ENCODE data around the gene GPHN. TPM values are rescaled to one million over a fixed set of nuclear protein-coding genes. Genes with fewer than 3 reads are reported as not detected.

Gene GPHN
- total RNA-seq: 33.9 and 34.6 TPM in 2 replicates

DNA sequence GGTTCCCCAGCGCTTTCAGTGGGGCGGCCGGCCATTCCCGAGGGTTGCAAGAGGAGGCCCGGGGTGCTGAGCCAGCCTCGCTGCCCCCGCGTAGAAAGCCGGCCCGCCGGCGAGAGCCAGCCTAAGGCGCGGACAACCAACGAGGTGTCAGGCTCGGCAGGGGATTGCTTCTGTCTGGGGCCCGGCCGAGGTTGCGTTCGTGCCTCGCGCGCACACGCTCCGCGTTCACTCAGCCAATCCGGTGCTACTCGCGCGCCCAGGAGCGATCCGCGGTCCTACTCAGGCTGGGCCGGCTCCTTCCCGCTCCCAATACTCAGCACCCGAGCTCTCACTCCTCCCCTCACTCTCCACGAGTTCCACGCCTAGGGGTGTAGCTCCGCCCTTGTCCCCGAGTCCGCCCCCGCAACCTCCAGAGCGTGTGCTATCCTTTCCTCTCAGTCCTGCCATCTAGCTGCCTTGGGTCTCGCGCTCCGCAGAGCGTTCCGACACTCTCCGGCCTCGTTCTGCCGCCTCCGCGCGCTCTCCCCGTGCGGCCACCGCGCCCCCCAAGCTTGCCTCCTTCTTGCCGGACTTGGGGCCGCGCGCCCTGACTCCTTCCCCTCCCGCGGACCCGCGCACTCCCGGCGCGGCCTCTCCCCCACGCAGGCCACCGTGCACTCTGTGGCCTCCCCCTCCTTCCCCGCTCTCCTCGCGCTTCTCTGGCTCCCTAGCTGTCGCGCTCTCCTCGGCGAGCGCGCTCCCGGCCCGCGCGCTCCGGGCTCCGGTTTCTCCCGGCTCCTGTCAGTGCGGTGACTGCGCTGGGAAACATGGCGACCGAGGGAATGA, at the start of gene GPHN:
TSS of gene GPHN (plus strand) at position 426 of the 825 bp plus-strand sequence.
- peak within 1 kb of the TSS; percentile 91 for H3K4me3 Mint-ChIP-seq (ENCODE audit: low read depth)
- intact Hi-C loops (cut with micrococcal nuclease): loop anchor here (1.0 to 5.0 kb wide), 3 partner anchors 94 to 851 kb away; partner anchors contain the start of genes ATP6V1D and PALS1
- peaks cover 33% of the 10 kb centered on the region for H3K4me1 Mint-ChIP-seq (ENCODE audit: low read depth)
- peak within 1 kb of the TSS; percentile 91 for H3K27ac Mint-ChIP-seq
- no peaks in the 10 kb centered on the region for H3K9me3 Mint-ChIP-seq
- peak; percentile 90 for DNase-seq (ENCODE audit: low spot score)
- no peaks in the 10 kb centered on the region for H3K36me3 Mint-ChIP-seq (ENCODE audit: low read depth)
- H3K27me3 Mint-ChIP-seq (ENCODE audit: low read depth): peaks cover 31% of the 10 kb centered on the region

DNA sequence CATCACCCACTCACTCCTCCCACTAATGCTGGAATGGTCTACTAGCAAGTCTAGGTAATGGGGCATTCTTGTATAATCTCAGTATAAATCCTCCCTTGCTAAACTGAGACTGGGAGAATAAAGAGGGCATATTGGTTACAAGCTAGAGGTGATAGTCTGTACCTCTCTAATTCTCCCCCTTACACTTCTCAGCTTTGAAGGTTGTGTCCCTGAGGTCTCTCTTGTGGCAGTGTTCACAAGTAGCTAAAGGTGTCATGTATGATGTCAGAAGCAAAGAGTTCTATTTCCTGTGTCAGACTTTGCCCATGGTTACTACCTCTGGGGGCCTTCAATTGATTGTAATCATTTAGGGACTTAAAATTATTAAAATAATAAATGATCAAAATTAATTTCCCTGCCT, 48.3 kb upstream of the GPHN start:
- Mint-ChIP-seq H3K27ac (no peak overlapping the region), H3K4me3 (ENCODE audit: low read depth) (no peak overlapping the region), H3K27me3 (ENCODE audit: low read depth) (no peaks in the 10 kb centered on the region), H3K36me3 (ENCODE audit: low read depth) (no peaks in the 10 kb centered on the region), H3K4me1 (ENCODE audit: low read depth) (no peaks in the 10 kb centered on the region), H3K9me3 (no peaks in the 10 kb centered on the region)
- intact Hi-C loops (cut with micrococcal nuclease): no loop called here
- DNase-seq (ENCODE audit: low spot score): no peak

GRCh38 chr14:66464261-66464660, 43.7 kb upstream of the GPHN start:
- H3K27me3 Mint-ChIP-seq (ENCODE audit: low read depth): no peaks in the 10 kb centered on the region
- no peaks in the 10 kb centered on the region for H3K36me3 Mint-ChIP-seq (ENCODE audit: low read depth)
- no peak overlapping the region for H3K4me3 Mint-ChIP-seq (ENCODE audit: low read depth)
- intact Hi-C loops (cut with micrococcal nuclease): no loop called here
- no peak overlapping the region for H3K27ac Mint-ChIP-seq
- no peaks in the 10 kb centered on the region for H3K9me3 Mint-ChIP-seq
- no peak for DNase-seq (ENCODE audit: low spot score)
- H3K4me1 Mint-ChIP-seq (ENCODE audit: low read depth): no peaks in the 10 kb centered on the region

DNA sequence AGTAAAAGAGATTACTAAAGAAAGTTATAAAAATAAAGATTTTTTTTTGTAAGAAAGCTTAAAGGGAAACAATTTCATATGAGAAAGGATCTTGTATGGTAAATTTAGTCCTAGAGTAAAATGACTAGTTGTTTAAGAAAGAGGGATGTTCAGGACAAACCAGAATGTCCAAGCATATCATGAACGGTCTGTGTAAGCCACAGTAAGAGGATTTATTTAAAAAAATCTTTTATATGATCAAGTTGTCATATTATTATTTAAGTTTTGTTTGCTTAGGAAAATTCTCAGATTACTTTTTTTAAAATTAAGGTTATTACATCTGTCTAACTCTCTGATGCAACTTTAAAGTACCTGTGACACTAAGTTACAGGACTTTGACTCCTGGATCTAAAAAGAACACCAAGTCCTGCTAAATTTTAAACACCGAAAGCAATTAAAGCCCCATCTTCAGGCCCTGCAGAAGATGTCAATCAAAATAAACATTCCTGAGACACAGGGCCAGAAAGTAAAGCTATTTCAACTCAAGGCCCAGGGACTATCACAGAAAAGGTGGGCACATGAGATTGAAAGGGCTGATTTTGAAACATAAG, 39.1 kb upstream of the GPHN start:
- Mint-ChIP-seq H3K4me3 (ENCODE audit: low read depth) (no peak overlapping the region), H3K27ac (no peak overlapping the region), H3K36me3 (ENCODE audit: low read depth) (no peaks in the 10 kb centered on the region), H3K9me3 (peaks cover 25% of the 10 kb centered on the region), H3K4me1 (ENCODE audit: low read depth) (no peaks in the 10 kb centered on the region), H3K27me3 (ENCODE audit: low read depth) (no peaks in the 10 kb centered on the region)
- intact Hi-C loops (cut with micrococcal nuclease): no loop called here
- DNase-seq (ENCODE audit: low spot score): no peak

GRCh38 chr14:66471584-66471983, 36.4 kb upstream of the GPHN start:
- intact Hi-C loops (cut with micrococcal nuclease): no loop called here
- Mint-ChIP-seq H3K36me3 (ENCODE audit: low read depth) (no peaks in the 10 kb centered on the region), H3K27ac (no peak overlapping the region), H3K4me1 (ENCODE audit: low read depth) (no peaks in the 10 kb centered on the region), H3K9me3 (peaks cover 25% of the 10 kb centered on the region), H3K4me3 (ENCODE audit: low read depth) (no peak overlapping the region), H3K27me3 (ENCODE audit: low read depth) (no peaks in the 10 kb centered on the region)
- DNase-seq (ENCODE audit: low spot score): no peak

- intact Hi-C loops (cut with micrococcal nuclease): no loop called here
- no peak overlapping the region for H3K27ac Mint-ChIP-seq
- no peaks in the 10 kb centered on the region for H3K4me1 Mint-ChIP-seq (ENCODE audit: low read depth)
- no peak overlapping the region for H3K4me3 Mint-ChIP-seq (ENCODE audit: low read depth)
- H3K27me3 Mint-ChIP-seq (ENCODE audit: low read depth): no peaks in the 10 kb centered on the region
- no peaks in the 10 kb centered on the region for H3K36me3 Mint-ChIP-seq (ENCODE audit: low read depth)
- peaks cover 25% of the 10 kb centered on the region for H3K9me3 Mint-ChIP-seq
- DNase-seq (ENCODE audit: low spot score): no peak
Measured at GRCh38 chr14:66472251-66472650, 35.7 kb upstream of the GPHN start.

DNA sequence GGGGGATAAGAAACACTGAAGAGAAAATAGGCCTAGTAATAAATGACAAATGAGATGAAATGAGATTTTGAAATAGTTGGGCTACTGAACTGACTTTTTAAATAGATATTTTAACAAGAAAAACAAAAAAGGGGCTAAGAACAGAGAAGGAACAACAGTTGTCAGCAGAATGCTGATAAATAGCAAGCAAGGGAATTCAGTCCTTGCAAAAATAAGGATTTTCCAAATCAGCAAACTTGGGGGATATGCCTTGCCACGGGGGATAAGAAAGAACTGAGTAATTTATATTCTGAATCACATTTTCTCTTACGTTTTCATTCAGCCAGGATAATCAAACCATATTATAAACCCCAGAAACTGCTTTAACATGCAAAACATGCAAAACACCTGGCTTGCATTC, 34.7 kb upstream of the GPHN start:
- H3K36me3 Mint-ChIP-seq (ENCODE audit: low read depth): no peaks in the 10 kb centered on the region
- peaks cover 25% of the 10 kb centered on the region for H3K9me3 Mint-ChIP-seq
- H3K4me3 Mint-ChIP-seq (ENCODE audit: low read depth): no peak overlapping the region
- DNase-seq (ENCODE audit: low spot score): no peak
- no peaks in the 10 kb centered on the region for H3K27me3 Mint-ChIP-seq (ENCODE audit: low read depth)
- H3K27ac Mint-ChIP-seq: no peak overlapping the region
- H3K4me1 Mint-ChIP-seq (ENCODE audit: low read depth): no peaks in the 10 kb centered on the region
- intact Hi-C loops (cut with micrococcal nuclease): no loop called here

DNA sequence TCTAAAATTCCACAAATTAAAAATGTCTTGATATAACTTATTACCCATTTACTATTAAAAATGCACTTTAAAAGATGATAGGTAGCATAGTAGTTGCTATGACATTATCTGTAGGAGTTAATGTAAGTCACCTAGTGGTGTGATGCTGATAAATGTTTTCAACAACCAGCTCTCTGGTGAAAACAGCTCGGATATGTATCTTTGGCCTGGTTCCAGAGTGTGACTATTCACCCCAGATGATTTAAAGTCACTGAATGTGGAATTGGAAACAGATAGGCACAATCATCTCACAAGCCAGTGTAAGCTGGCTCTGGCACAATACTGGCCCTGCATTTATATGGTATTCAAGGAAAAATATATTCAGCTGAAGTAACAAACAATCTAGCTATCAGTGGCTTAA, 31.0 kb upstream of the GPHN start:
- no peak for DNase-seq (ENCODE audit: low spot score)
- peaks cover 3% of the 10 kb centered on the region for H3K9me3 Mint-ChIP-seq
- intact Hi-C loops (cut with micrococcal nuclease): no loop called here
- H3K4me3 Mint-ChIP-seq (ENCODE audit: low read depth): no peak overlapping the region
- H3K27me3 Mint-ChIP-seq (ENCODE audit: low read depth): no peaks in the 10 kb centered on the region
- H3K4me1 Mint-ChIP-seq (ENCODE audit: low read depth): no peaks in the 10 kb centered on the region
- H3K36me3 Mint-ChIP-seq (ENCODE audit: low read depth): no peaks in the 10 kb centered on the region
- H3K27ac Mint-ChIP-seq: no peak overlapping the region

GRCh38 chr14:66477567-66477966, 30.4 kb upstream of the GPHN start:
- intact Hi-C loops (cut with micrococcal nuclease): no loop called here
- Mint-ChIP-seq H3K4me3 (ENCODE audit: low read depth) (no peak overlapping the region), H3K4me1 (ENCODE audit: low read depth) (no peaks in the 10 kb centered on the region), H3K36me3 (ENCODE audit: low read depth) (no peaks in the 10 kb centered on the region), H3K27me3 (ENCODE audit: low read depth) (no peaks in the 10 kb centered on the region), H3K27ac (no peak overlapping the region), H3K9me3 (peaks cover 3% of the 10 kb centered on the region)
- no peak for DNase-seq (ENCODE audit: low spot score)

DNA sequence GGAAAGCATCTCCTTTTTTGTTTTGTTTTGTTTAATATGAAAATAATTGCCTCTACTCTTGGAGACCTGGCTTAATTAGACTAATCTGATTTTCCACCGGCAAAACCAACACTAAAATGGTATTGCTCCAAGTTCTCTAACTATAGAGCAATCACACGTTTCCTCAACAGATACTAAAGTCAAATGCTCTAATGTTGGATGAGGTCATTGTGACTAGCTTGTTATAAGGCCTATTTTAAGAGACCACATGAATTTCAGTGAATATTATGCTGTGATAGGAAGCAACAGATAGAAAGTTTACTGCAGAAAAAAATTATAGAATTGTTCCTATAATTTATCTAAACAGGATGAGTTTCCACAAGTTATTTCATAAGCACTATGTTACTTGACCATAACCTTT, 25.1 kb upstream of the GPHN start:
- H3K27ac Mint-ChIP-seq: no peak overlapping the region
- no peaks in the 10 kb centered on the region for H3K27me3 Mint-ChIP-seq (ENCODE audit: low read depth)
- H3K9me3 Mint-ChIP-seq: no peaks in the 10 kb centered on the region
- H3K4me1 Mint-ChIP-seq (ENCODE audit: low read depth): peaks cover 2% of the 10 kb centered on the region
- no peak for DNase-seq (ENCODE audit: low spot score)
- intact Hi-C loops (cut with micrococcal nuclease): no loop called here
- no peaks in the 10 kb centered on the region for H3K36me3 Mint-ChIP-seq (ENCODE audit: low read depth)
- no peak overlapping the region for H3K4me3 Mint-ChIP-seq (ENCODE audit: low read depth)

DNA sequence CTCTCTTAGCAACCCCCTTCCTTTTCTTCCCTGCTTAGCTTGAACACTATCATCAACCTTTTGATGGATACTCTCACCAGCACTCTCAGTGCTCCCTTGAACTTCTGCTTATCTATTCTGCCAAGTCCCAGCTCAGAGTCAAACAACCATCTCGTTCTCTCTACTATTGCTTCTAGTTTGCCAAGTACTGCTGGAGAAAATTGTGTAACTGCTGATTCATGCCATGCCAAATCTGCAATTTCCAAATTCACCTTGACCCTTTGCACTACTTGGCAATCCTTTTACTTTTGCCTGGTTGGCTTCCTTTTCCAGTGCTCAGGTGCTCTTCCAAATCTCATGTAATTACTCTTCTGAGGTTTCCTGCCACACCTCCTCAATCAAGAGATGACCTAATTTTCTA, 24.6 kb upstream of the GPHN start:
- H3K27me3 Mint-ChIP-seq (ENCODE audit: low read depth): no peaks in the 10 kb centered on the region
- H3K9me3 Mint-ChIP-seq: no peaks in the 10 kb centered on the region
- intact Hi-C loops (cut with micrococcal nuclease): no loop called here
- H3K4me1 Mint-ChIP-seq (ENCODE audit: low read depth): peaks cover 2% of the 10 kb centered on the region
- H3K4me3 Mint-ChIP-seq (ENCODE audit: low read depth): no peak overlapping the region
- no peak overlapping the region for H3K27ac Mint-ChIP-seq
- no peaks in the 10 kb centered on the region for H3K36me3 Mint-ChIP-seq (ENCODE audit: low read depth)
- no peak for DNase-seq (ENCODE audit: low spot score)

DNA sequence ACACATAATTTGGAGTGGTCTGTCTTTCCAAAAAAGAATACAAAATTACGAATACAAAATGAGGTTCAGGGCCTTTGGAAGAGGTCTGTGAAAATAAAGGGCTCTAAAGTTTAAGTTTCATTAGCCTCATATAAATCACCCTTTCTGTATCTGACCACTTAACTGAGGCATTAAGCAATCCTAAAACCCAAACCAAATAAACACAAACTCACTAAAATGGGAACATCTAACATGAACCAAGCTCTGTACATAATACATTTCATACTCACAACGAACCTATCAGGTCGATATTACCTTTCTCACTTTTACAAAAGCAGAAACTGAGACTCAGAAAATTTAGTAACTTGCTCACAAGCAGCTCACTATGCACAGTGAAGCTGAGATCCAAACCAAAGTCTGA, 22.9 kb upstream of the GPHN start:
- H3K27ac Mint-ChIP-seq: no peak overlapping the region
- no peak for DNase-seq (ENCODE audit: low spot score)
- H3K9me3 Mint-ChIP-seq: no peaks in the 10 kb centered on the region
- H3K27me3 Mint-ChIP-seq (ENCODE audit: low read depth): peaks cover 4% of the 10 kb centered on the region
- H3K4me3 Mint-ChIP-seq (ENCODE audit: low read depth): no peak overlapping the region
- H3K4me1 Mint-ChIP-seq (ENCODE audit: low read depth): peaks cover 2% of the 10 kb centered on the region
- no peaks in the 10 kb centered on the region for H3K36me3 Mint-ChIP-seq (ENCODE audit: low read depth)
- intact Hi-C loops (cut with micrococcal nuclease): no loop called here

DNA sequence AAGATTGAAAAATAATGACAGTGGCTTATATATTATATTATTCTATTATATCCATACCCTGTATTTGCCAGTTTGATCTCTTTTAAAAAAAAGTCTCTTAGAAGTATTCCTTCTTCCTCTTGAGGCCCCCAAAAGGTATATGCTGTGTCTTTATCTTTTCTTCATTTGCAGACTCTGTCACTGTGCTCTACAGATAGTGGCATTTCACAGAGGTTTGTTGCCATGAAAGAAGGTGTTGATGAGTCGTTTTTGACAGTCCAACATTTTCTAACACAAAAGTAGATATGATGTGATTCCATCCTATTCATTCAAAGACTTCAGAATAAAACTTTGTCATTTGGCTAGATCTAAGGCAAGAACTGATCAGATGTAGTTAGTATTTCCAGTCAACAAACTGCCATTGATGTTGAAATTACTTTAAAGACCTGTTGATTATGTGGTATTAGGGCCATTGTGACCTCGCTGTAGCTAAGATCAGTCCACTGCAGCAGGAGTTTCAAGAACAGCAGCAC, 22.0 kb upstream of the GPHN start, which contains the start of gene CCDC196:
TSS of gene CCDC196 (plus strand) at position 462 of the 512 bp plus-strand sequence. CDS start 132 bp downstream, outside the sequence.
- intact Hi-C loops (cut with micrococcal nuclease): no loop called here
- Mint-ChIP-seq H3K27ac (no peak within 1 kb of the TSS), H3K4me1 (ENCODE audit: low read depth) (peaks cover 2% of the 10 kb centered on the region), H3K4me3 (ENCODE audit: low read depth) (no peak within 1 kb of the TSS), H3K27me3 (ENCODE audit: low read depth) (peaks cover 4% of the 10 kb centered on the region), H3K9me3 (no peaks in the 10 kb centered on the region), H3K36me3 (ENCODE audit: low read depth) (no peaks in the 10 kb centered on the region)
- DNase-seq (ENCODE audit: low spot score): no peak

Data from activated T-helper 2 cell treated with anti-CD3 and anti-CD28 coated beads, Interferon-gamma antibody, Interleukin-2, Interleukin-4, amounts not matched to agents 10 μg/mL and 5 μg/mL and 100 μg/mL, durations not matched to agents 14 hours and 24 hours and 36 hours (primary cell).